ENCODE results near the gene DPPA3.

DPPA3 gene

GRCh38 chr12:7695566-7696197 lies 15.6 kb upstream of the DPPA3 start, which contains the start of gene GDF3:
GDF3 (minus strand) TSS chr12:7695775; CDS start chr12:7695728, 47 bp downstream.
- H3K27me3 ChIP-seq (replicated peaks; ENCODE audit: insufficient read depth, low read length): no peaks in the 10 kb centered on the region
- TF ChIP-seq CTCF (IDR thresholded peaks at IDR 0.05; ENCODE audit: low read length): no peak
- no peak for TF ChIP-seq EZH2phosphoT487 (IDR thresholded peaks at IDR 0.05; ENCODE audit: low read length)
- no peak for TF ChIP-seq EZH2 (optimal IDR thresholded peaks at IDR 0.05; ENCODE audit: low read depth, low read length)
- no peaks in the 10 kb centered on the region for H3K9me3 ChIP-seq (replicated peaks; ENCODE audit: insufficient read depth, low read length)
- H3K4me1 ChIP-seq (ENCODE audit: low read length): no peaks in the 10 kb centered on the region
- H3K4me2 ChIP-seq (ENCODE audit: low read depth, low read length): no peak within 1 kb of the TSS
- DNase-seq: no peak
- H3K9ac ChIP-seq (ENCODE audit: low read length): no peak within 1 kb of the TSS
- H4K20me1 ChIP-seq (ENCODE audit: insufficient read depth, low read length): no peaks in the 10 kb centered on the region
- no peaks in the 10 kb centered on the region for H3K36me3 ChIP-seq (replicated peaks; ENCODE audit: insufficient read depth, low read length)
- no peaks in the 10 kb centered on the region for H3F3A ChIP-seq (ENCODE audit: insufficient read depth, low read length)
- no peaks in the 10 kb centered on the region for H3K79me2 ChIP-seq (ENCODE audit: low read length)
- no peak within 1 kb of the TSS for H2AFZ ChIP-seq (ENCODE audit: low read length)
- no peak within 1 kb of the TSS for H3K27ac ChIP-seq (ENCODE audit: low read length)
- no peaks in the 10 kb centered on the region for H3K9me2 ChIP-seq (replicated peaks; ENCODE audit: insufficient read depth, low read length)
- no peak within 1 kb of the TSS for H3K4me3 ChIP-seq (ENCODE audit: low read length)

GRCh38 chr12:7705846-7706245 lies 5.4 kb upstream of the DPPA3 start:
- H3K9ac ChIP-seq (ENCODE audit: low read length): no peak overlapping the region
- H3K9me3 ChIP-seq (replicated peaks; ENCODE audit: insufficient read depth, low read length): no peaks in the 10 kb centered on the region
- H3K79me2 ChIP-seq (ENCODE audit: low read length): no peaks in the 10 kb centered on the region
- no peak overlapping the region for H2AFZ ChIP-seq (ENCODE audit: low read length)
- no peak for DNase-seq
- no peaks in the 10 kb centered on the region for H3K36me3 ChIP-seq (replicated peaks; ENCODE audit: insufficient read depth, low read length)
- no peak for TF ChIP-seq EZH2 (optimal IDR thresholded peaks at IDR 0.05; ENCODE audit: low read depth, low read length)
- TF ChIP-seq EZH2phosphoT487 (IDR thresholded peaks at IDR 0.05; ENCODE audit: low read length): no peak
- no peak for TF ChIP-seq CTCF (IDR thresholded peaks at IDR 0.05; ENCODE audit: low read length)
- H3K9me2 ChIP-seq (replicated peaks; ENCODE audit: insufficient read depth, low read length): no peaks in the 10 kb centered on the region
- H3K4me1 ChIP-seq (ENCODE audit: low read length): no peaks in the 10 kb centered on the region
- H3K4me2 ChIP-seq (ENCODE audit: low read depth, low read length): no peak overlapping the region
- H3K27ac ChIP-seq (ENCODE audit: low read length): no peak overlapping the region
- no peak overlapping the region for H3K4me3 ChIP-seq (ENCODE audit: low read length)
- H3F3A ChIP-seq (ENCODE audit: insufficient read depth, low read length): no peaks in the 10 kb centered on the region
- no peaks in the 10 kb centered on the region for H4K20me1 ChIP-seq (ENCODE audit: insufficient read depth, low read length)
- no peaks in the 10 kb centered on the region for H3K27me3 ChIP-seq (replicated peaks; ENCODE audit: insufficient read depth, low read length)

- no peaks in the 10 kb centered on the region for H3K36me3 ChIP-seq (replicated peaks; ENCODE audit: insufficient read depth, low read length)
- no peaks in the 10 kb centered on the region for H4K20me1 ChIP-seq (ENCODE audit: insufficient read depth, low read length)
- H3K4me2 ChIP-seq (ENCODE audit: low read depth, low read length): no peak overlapping the region
- H3K9me2 ChIP-seq (replicated peaks; ENCODE audit: insufficient read depth, low read length): no peaks in the 10 kb centered on the region
- no peak overlapping the region for H3K4me3 ChIP-seq (ENCODE audit: low read length)
- no peaks in the 10 kb centered on the region for H3K79me2 ChIP-seq (ENCODE audit: low read length)
- no peak overlapping the region for H2AFZ ChIP-seq (ENCODE audit: low read length)
- DNase-seq: no peak
- H3K9ac ChIP-seq (ENCODE audit: low read length): no peak overlapping the region
- TF ChIP-seq EZH2phosphoT487 (IDR thresholded peaks at IDR 0.05; ENCODE audit: low read length): no peak
- TF ChIP-seq EZH2 (optimal IDR thresholded peaks at IDR 0.05; ENCODE audit: low read depth, low read length): no peak
- no peak for TF ChIP-seq CTCF (IDR thresholded peaks at IDR 0.05; ENCODE audit: low read length)
- H3K27ac ChIP-seq (ENCODE audit: low read length): no peak overlapping the region
- H3K4me1 ChIP-seq (ENCODE audit: low read length): no peaks in the 10 kb centered on the region
- no peaks in the 10 kb centered on the region for H3F3A ChIP-seq (ENCODE audit: insufficient read depth, low read length)
- H3K9me3 ChIP-seq (replicated peaks; ENCODE audit: insufficient read depth, low read length): no peaks in the 10 kb centered on the region
- H3K27me3 ChIP-seq (replicated peaks; ENCODE audit: insufficient read depth, low read length): no peaks in the 10 kb centered on the region
Measured at GRCh38 chr12:7709969-7710675, 1.1 kb upstream of the DPPA3 start.
